HepG2 (cell line): ENCODE data around the gene DACT2. TPM values are rescaled to one million over a fixed set of nuclear protein-coding genes. Genes with fewer than 3 reads are reported as not detected.
A peak's percentile ranks its signal among the peaks of the same experiment; 100 is the strongest.

ENCODE experiments used
- ARID2 ChIP-seq: sonication (generic); formaldehyde crosslinking; IDR thresholded peaks from 2 replicates; pipeline ENCODE4 v1.8.1; 2022; ENCODE audit warnings: mild to moderate bottlenecking, missing genetic modification reagents, borderline replicate concordance
- ATM ChIP-seq: fragments of 450-650 bp; IDR thresholded peaks from 2 replicates; pipeline ENCODE4 v1.7.1; 2017; ENCODE audit warnings: mild to moderate bottlenecking, borderline replicate concordance
- BRCA1 ChIP-seq: sonication (generic); formaldehyde crosslinking; IDR thresholded peaks from 2 replicates; pipeline ENCODE4 v1.4.0; 2020; ENCODE audit warnings: missing genetic modification reagents
- FOXO1 ChIP-seq: sonication (generic); formaldehyde crosslinking; IDR thresholded peaks from 2 replicates; pipeline ENCODE4 v1.4.0; 2020; ENCODE audit warnings: missing genetic modification reagents
- JUND ChIP-seq: sonication (generic); formaldehyde crosslinking; IDR thresholded peaks from 2 replicates; pipeline ENCODE4 v1.8.0; 2022; ENCODE audit warnings: mild to moderate bottlenecking, missing genetic modification reagents
- MAFG ChIP-seq: sonication (generic); formaldehyde crosslinking; IDR thresholded peaks from 2 replicates; pipeline ENCODE4 v1.5.1; 2020; ENCODE audit warnings: mild to moderate bottlenecking, missing genetic modification reagents
- MAZ ChIP-seq, 2 experiments: sonication (generic) in 1 of 2; formaldehyde crosslinking in 1 of 2; IDR thresholded peaks; 2 replicates each; pipeline versions ENCODE4 v1.5.0 to v1.6.1; 2012 to 2020; ENCODE audit warnings: low read depth in 2 of 2, mild to moderate bottlenecking in 2 of 2, borderline replicate concordance in 1 of 2, improper control_type of control experiment in 1 of 2, low read length in 1 of 2, missing genetic modification reagents in 1 of 2, moderate library complexity in 1 of 2
- SP2 ChIP-seq: sonication (generic); formaldehyde crosslinking; IDR thresholded peaks from 2 replicates; pipeline ENCODE4 v1.5.1; 2020; ENCODE audit warnings: mild to moderate bottlenecking, missing genetic modification reagents
- SRY ChIP-seq: sonication (generic); formaldehyde crosslinking; IDR thresholded peaks from 2 replicates; pipeline ENCODE4 v1.8.0; 2022; ENCODE audit warnings: mild to moderate bottlenecking, missing genetic modification reagents
- ZFP36 ChIP-seq: fragments of 150-350 bp; IDR thresholded peaks from 2 replicates; pipeline ENCODE4 v1.6.1; 2018; ENCODE audit warnings: borderline replicate concordance, low read length, low read depth; ENCODE audit not compliant: partially characterized antibody
- ZNF570 ChIP-seq: sonication (generic); formaldehyde crosslinking; IDR thresholded peaks from 2 replicates; pipeline ENCODE4 v1.4.0; 2020; ENCODE audit warnings: mild to moderate bottlenecking, missing genetic modification reagents, borderline replicate concordance
- ZNF672 ChIP-seq: sonication (generic); formaldehyde crosslinking; IDR thresholded peaks from 2 replicates; pipeline ENCODE4 v1.8.1; 2022; ENCODE audit warnings: missing genetic modification reagents
- ZNF747 ChIP-seq: sonication (generic); formaldehyde crosslinking; IDR thresholded peaks from 2 replicates; pipeline ENCODE4 v1.8.1; 2023; ENCODE audit warnings: missing genetic modification reagents, mild to moderate bottlenecking, borderline replicate concordance
- polyA plus RNA-seq, 8 experiments: library from polyadenylated mRNA; depleted of rRNA in 3 of 8; stranded (reverse) in 7 of 8; unstranded in 1 of 8; fragments of >200 nt; fragmentation: Illumina TruSeq in 4 of 8; extraction: Trizol in 4 of 8; gene quantifications; 2 replicates each; pipeline versions ENCODE4 v1.2.1 to v1.2.3, GENCODE V29; 2011 to 2016; ENCODE audit warnings: low read depth in 4 of 8, missing spikeins in 1 of 8, mixed read lengths in 1 of 8; ENCODE audit not compliant: insufficient read depth in 1 of 8
- total RNA-seq, 5 experiments: library from RNA; depleted of rRNA; stranded (reverse); fragments of >200 nt; fragmentation: Illumina TruSeq; extraction: Trizol; gene quantifications; 2 replicates each; pipeline ENCODE4 v1.2.3, GENCODE V29; 2016; ENCODE audit warnings: low read depth in 1 of 5
- TF ChIP-seq, protein P1 (sequence below), 2 experiments: fragments of 450-650 bp in 1 of 2; sonication (generic) in 1 of 2; formaldehyde crosslinking; IDR thresholded peaks; 2 replicates each; pipeline versions ENCODE4 v1.5.0 to v1.8.0; 2020 to 2022; ENCODE audit warnings: mild to moderate bottlenecking in 1 of 2, missing genetic modification reagents in 1 of 2
- TF ChIP-seq, protein P2 (sequence below): sonication (generic); formaldehyde crosslinking; IDR thresholded peaks from 2 replicates; pipeline ENCODE4 v1.9.0; 2021; ENCODE audit warnings: missing genetic modification reagents, mild to moderate bottlenecking, borderline replicate concordance
- TF ChIP-seq, protein P3 (sequence below): sonication (generic); formaldehyde crosslinking; IDR thresholded peaks from 2 replicates; pipeline ENCODE4 v1.4.0; 2020; ENCODE audit warnings: mild to moderate bottlenecking, missing genetic modification reagents
- TF ChIP-seq, protein P4 (sequence below): sonication (generic); formaldehyde crosslinking; IDR thresholded peaks from 2 replicates; pipeline ENCODE4 v1.4.0; 2020; ENCODE audit warnings: missing genetic modification reagents; ENCODE audit errors: not compliant biosample characterization
- TF ChIP-seq, protein P5 (sequence below): sonication (generic); formaldehyde crosslinking; IDR thresholded peaks from 2 replicates; pipeline ENCODE4 v1.4.0; 2020; ENCODE audit warnings: missing genetic modification reagents
- TF ChIP-seq, protein P6 (sequence below): sonication (generic); formaldehyde crosslinking; IDR thresholded peaks from 2 replicates; pipeline ENCODE4 v1.4.0; 2020; ENCODE audit warnings: mild to moderate bottlenecking, missing genetic modification reagents

DACT2 gene
- total and polyA plus RNA-seq, 2 of the 13 experiments (the other 11 are each of a cell fraction or from before 2014, with no cell fraction given) = 0.15 TPM; not detected in 1

DNA sequence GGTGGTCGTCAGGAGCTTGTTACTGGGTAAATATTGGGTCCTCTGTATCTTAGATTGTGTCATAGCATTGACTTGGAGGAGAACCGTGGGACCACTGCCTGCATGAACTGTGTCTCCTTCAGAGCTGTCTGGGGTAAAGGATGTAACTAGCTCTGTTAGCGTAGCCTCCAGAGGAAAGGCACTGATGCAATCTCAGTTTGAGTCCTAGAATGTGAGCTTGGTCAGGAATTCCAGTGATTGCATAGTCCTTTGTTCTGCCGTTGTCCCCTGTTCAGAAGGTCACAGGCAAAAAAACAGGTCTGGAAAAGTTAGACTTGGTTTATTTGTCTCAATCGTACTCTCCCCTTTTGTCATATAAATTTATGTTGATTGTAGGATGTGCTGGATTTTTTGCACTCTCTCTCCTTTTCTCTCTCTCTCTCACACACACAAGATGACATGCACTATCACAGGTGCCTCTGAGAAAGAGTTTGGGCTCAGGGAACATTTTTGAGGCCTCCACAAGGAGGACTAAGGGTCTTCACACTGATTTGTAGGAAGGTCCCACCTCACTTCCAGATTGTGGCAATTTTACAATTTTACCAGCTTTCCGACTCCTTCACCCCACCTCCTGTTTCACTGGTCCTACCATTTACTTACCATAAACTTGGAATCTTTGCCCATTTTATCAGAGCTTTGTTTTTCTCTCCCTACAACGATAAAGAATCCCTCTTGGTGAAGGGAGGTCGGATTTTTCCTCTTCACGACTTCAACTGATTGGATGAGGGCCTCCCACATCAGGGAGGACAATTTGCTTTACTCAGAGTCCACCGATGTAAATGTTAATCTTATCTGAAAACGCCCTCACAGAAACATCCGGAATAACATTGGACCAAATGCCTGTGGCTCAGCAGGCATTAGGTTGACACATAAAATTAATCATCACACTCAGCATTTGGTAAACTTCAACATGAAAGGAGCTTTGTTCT, 7.0 kb upstream of the DACT2 start (continued):
- TF ChIP-seq BRCA1 (CRISPR knock-in tag) (0 out of 2 replicates have a peak, but pooled peaks have one; percentile 59), FOXO1 (CRISPR knock-in tag) (peak; percentile 91), ZNF747 (CRISPR knock-in tag) (no peak; the same call in 1 of the 2 replicates), ZFP36 (no peak), SP2 (CRISPR knock-in tag) (no peak), MAZ (IDR thresholded peaks at IDR 0.05; ENCODE audit: borderline replicate concordance, low read depth, low read length) (no peak), MAZ (CRISPR knock-in tag; IDR thresholded peaks at IDR 0.05; ENCODE audit: low read depth) (peak; percentile 60; the same call in 1 of the 2 replicates), ZNF570 (CRISPR knock-in tag) (no peak), ZNF672 (no peak), ATM (no peak), MAFG (no peak), SRY (no peak), JUND (CRISPR knock-in tag) (peak; percentile 75), ARID2 (CRISPR knock-in tag) (no peak; the same call in 1 of the 2 replicates)
- TF ChIP-seq, protein P1, sequence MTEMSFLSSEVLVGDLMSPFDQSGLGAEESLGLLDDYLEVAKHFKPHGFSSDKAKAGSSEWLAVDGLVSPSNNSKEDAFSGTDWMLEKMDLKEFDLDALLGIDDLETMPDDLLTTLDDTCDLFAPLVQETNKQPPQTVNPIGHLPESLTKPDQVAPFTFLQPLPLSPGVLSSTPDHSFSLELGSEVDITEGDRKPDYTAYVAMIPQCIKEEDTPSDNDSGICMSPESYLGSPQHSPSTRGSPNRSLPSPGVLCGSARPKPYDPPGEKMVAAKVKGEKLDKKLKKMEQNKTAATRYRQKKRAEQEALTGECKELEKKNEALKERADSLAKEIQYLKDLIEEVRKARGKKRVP (CRISPR knock-in tag; IDR thresholded peaks at IDR 0.05) = peak; percentile 57 to 99; a peak in 3 of 4 replicates
- TF ChIP-seq, protein P2, sequence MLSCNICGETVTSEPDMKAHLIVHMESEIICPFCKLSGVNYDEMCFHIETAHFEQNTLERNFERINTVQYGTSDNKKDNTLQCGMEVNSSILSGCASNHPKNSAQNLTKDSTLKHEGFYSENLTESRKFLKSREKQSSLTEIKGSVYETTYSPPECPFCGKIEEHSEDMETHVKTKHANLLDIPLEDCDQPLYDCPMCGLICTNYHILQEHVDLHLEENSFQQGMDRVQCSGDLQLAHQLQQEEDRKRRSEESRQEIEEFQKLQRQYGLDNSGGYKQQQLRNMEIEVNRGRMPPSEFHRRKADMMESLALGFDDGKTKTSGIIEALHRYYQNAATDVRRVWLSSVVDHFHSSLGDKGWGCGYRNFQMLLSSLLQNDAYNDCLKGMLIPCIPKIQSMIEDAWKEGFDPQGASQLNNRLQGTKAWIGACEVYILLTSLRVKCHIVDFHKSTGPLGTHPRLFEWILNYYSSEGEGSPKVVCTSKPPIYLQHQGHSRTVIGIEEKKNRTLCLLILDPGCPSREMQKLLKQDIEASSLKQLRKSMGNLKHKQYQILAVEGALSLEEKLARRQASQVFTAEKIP = 0 out of 2 replicates have a peak, but pooled peaks have one; percentile 43
- TF ChIP-seq, protein P3, sequence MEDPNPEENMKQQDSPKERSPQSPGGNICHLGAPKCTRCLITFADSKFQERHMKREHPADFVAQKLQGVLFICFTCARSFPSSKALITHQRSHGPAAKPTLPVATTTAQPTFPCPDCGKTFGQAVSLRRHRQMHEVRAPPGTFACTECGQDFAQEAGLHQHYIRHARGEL (CRISPR knock-in tag) = 0 out of 2 replicates have a peak, but pooled peaks have one; percentile 55
- TF ChIP-seq, protein P4, sequence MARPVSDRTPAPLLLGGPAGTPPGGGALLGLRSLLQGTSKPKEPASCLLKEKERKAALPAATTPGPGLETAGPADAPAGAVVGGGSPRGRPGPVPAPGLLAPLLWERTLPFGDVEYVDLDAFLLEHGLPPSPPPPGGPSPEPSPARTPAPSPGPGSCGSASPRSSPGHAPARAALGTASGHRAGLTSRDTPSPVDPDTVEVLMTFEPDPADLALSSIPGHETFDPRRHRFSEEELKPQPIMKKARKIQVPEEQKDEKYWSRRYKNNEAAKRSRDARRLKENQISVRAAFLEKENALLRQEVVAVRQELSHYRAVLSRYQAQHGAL (CRISPR knock-in tag) = no peak
- TF ChIP-seq, protein P5, sequence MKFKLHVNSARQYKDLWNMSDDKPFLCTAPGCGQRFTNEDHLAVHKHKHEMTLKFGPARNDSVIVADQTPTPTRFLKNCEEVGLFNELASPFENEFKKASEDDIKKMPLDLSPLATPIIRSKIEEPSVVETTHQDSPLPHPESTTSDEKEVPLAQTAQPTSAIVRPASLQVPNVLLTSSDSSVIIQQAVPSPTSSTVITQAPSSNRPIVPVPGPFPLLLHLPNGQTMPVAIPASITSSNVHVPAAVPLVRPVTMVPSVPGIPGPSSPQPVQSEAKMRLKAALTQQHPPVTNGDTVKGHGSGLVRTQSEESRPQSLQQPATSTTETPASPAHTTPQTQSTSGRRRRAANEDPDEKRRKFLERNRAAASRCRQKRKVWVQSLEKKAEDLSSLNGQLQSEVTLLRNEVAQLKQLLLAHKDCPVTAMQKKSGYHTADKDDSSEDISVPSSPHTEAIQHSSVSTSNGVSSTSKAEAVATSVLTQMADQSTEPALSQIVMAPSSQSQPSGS = peak; percentile 97
- TF ChIP-seq, protein P6, sequence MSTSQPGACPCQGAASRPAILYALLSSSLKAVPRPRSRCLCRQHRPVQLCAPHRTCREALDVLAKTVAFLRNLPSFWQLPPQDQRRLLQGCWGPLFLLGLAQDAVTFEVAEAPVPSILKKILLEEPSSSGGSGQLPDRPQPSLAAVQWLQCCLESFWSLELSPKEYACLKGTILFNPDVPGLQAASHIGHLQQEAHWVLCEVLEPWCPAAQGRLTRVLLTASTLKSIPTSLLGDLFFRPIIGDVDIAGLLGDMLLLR = no peak
